GM23338 (cell line): ENCODE data around the gene NCR2.

Source experiments
- EZH2 ChIP-seq: fragments of 200-600 bp; sonication (generic); IDR thresholded peaks from one replicate; pipeline ENCODE4 v1.8.0; 2017; ENCODE audit warnings: antibody characterized with exemption, mild to moderate bottlenecking, low read depth; ENCODE audit not compliant: unreplicated experiment
- TF ChIP-seq, protein P1 (sequence below), 2 experiments: fragments of 200-600 bp in 1 of 2; sonication (generic) in 1 of 2; conservative IDR thresholded peaks; 2 replicates each; pipeline versions ENCODE4 v1.5.1 to v1.6.1; 2016 to 2017; ENCODE audit warnings: antibody characterized with exemption in 2 of 2, low read depth in 2 of 2, mild to moderate bottlenecking in 2 of 2, moderate library complexity in 1 of 2

GRCh38 chr6:41326092-41326491 lies 9.3 kb upstream of the NCR2 start:
- no peak for TF ChIP-seq EZH2
- TF ChIP-seq, protein P1, sequence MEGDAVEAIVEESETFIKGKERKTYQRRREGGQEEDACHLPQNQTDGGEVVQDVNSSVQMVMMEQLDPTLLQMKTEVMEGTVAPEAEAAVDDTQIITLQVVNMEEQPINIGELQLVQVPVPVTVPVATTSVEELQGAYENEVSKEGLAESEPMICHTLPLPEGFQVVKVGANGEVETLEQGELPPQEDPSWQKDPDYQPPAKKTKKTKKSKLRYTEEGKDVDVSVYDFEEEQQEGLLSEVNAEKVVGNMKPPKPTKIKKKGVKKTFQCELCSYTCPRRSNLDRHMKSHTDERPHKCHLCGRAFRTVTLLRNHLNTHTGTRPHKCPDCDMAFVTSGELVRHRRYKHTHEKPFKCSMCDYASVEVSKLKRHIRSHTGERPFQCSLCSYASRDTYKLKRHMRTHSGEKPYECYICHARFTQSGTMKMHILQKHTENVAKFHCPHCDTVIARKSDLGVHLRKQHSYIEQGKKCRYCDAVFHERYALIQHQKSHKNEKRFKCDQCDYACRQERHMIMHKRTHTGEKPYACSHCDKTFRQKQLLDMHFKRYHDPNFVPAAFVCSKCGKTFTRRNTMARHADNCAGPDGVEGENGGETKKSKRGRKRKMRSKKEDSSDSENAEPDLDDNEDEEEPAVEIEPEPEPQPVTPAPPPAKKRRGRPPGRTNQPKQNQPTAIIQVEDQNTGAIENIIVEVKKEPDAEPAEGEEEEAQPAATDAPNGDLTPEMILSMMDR (conservative IDR thresholded peaks at IDR 0.05; ENCODE audit: low read depth in 2 of 2), result no peak
